ENCODE measurements around the gene POU5F1.

The POU5F1 gene

GRCh38 chr6:31114970-31115849, 55.3 kb downstream of the POU5F1 start:
- DNase-seq (ENCODE audit: low read depth in 2 of 2): no peak

- no peak for DNase-seq (ENCODE audit: low read depth in 2 of 2)
These were observed 56.0 kb downstream of the POU5F1 start, which contains the start of gene PSORS1C1 for GRCh38 chr6:31114541-31114878. Gene PSORS1C1 (plus strand): TSS chr6:31114800. CDS start chr6:31129633, 14,833 bp downstream.

Measured in stimulated activated CD8-positive, alpha-beta memory T cell treated with anti-CD3 and anti-CD28 coated beads, Interleukin-7, amount 100 ng/mL, for 1 hour (primary cell).